Liver (tissue), 9 donors: ENCODE measurements around the gene IQGAP2. TPM values are rescaled to one million over a fixed set of nuclear protein-coding genes. Genes with fewer than 3 reads are reported as not detected.

Experiments used
- DNase-seq: peaks from one replicate; pipeline ENCODE4 v3.0.0-alpha.2; 2017; ENCODE audit warnings: low spot score
- H3K27ac ChIP-seq, 2 donors: one replicate each; pipeline ENCODE4 v1.7.0; 2013; ENCODE audit warnings: inconsistent platforms in 2 of 2, low read length in 2 of 2, control low read depth in 1 of 2, low read depth in 1 of 2, mild to moderate bottlenecking in 1 of 2
- H3K27me3 ChIP-seq, 4 donors: one replicate each; pipeline versions ENCODE4 v1.6.1 to v1.7.0; 2013; ENCODE audit warnings: low read length in 3 of 4, inconsistent platforms in 1 of 4, mild to moderate bottlenecking in 1 of 4, moderate library complexity in 1 of 4; ENCODE audit not compliant: control insufficient read depth in 4 of 4, insufficient read depth in 4 of 4
- H3K36me3 ChIP-seq, 4 donors: one replicate each; pipeline versions ENCODE4 v1.6.1 to v1.7.0; 2013; ENCODE audit warnings: low read length in 3 of 4, mild to moderate bottlenecking in 3 of 4, low read depth in 1 of 4, moderate library complexity in 1 of 4; ENCODE audit not compliant: control insufficient read depth in 4 of 4, insufficient read depth in 3 of 4
- H3K4me1 ChIP-seq, 4 donors: one replicate each; pipeline versions ENCODE4 v1.6.1 to v1.7.0; 2013; ENCODE audit warnings: low read length in 3 of 4, mild to moderate bottlenecking in 3 of 4, moderate library complexity in 1 of 4; ENCODE audit not compliant: control insufficient read depth in 4 of 4, insufficient read depth in 4 of 4
- H3K4me3 ChIP-seq, 3 donors: one replicate each; pipeline versions ENCODE4 v1.6.1 to v1.7.0; 2013; ENCODE audit warnings: low read length in 3 of 3, control low read depth in 1 of 3, low read depth in 1 of 3, mild to moderate bottlenecking in 1 of 3
- H3K9ac ChIP-seq, 2 donors: one replicate each; pipeline ENCODE4 v1.7.0; 2013; ENCODE audit warnings: low read length in 2 of 2, mild to moderate bottlenecking in 2 of 2, moderate library complexity in 2 of 2, control low read depth in 1 of 2, low read depth in 1 of 2
- H3K9me3 ChIP-seq, 4 donors: one replicate each; pipeline versions ENCODE4 v1.6.1 to v1.7.0; 2013; ENCODE audit warnings: low read length in 3 of 4; ENCODE audit not compliant: control insufficient read depth in 4 of 4
- ATF3 ChIP-seq: IDR thresholded peaks from 2 replicates; pipeline ENCODE4 v1.6.1; 2016; ENCODE audit warnings: antibody characterized with exemption
- CTCF ChIP-seq: fragments of 150-350 bp; IDR thresholded peaks from 2 replicates; pipeline ENCODE4 v1.5.1; 2017; ENCODE audit warnings: improper control_type of control experiment, low read depth, low read length; ENCODE audit not compliant: missing input control
- EGR1 ChIP-seq, 2 donors: IDR thresholded peaks; 2 replicates each; pipeline ENCODE4 v1.6.1; 2016 to 2018; ENCODE audit warnings: antibody characterized with exemption in 2 of 2, low read depth in 2 of 2
- FOXA1 ChIP-seq: IDR thresholded peaks from 2 replicates; pipeline ENCODE4 v1.6.1; 2016; ENCODE audit warnings: antibody characterized with exemption
- FOXA2 ChIP-seq: IDR thresholded peaks from 2 replicates; pipeline ENCODE4 v1.6.1; 2016; ENCODE audit warnings: antibody characterized with exemption
- GABPA ChIP-seq, 2 donors: IDR thresholded peaks in 1 of 2; conservative IDR thresholded peaks in 1 of 2; 2 replicates each; pipeline ENCODE4 v1.6.1; 2016; ENCODE audit warnings: antibody characterized with exemption in 2 of 2, mild to moderate bottlenecking in 1 of 2, moderate library complexity in 1 of 2
- HNF4A ChIP-seq, 2 donors: conservative IDR thresholded peaks; 2 replicates each; pipeline ENCODE4 v1.6.1; 2016; ENCODE audit warnings: antibody characterized with exemption in 2 of 2, mild to moderate bottlenecking in 2 of 2
- HNF4G ChIP-seq: IDR thresholded peaks from 2 replicates; pipeline ENCODE4 v1.6.1; 2016; ENCODE audit warnings: antibody characterized with exemption
- JUND ChIP-seq, 2 donors: IDR thresholded peaks; 2 replicates each; pipeline ENCODE4 v1.6.1; 2016; ENCODE audit warnings: antibody characterized with exemption in 2 of 2
- MAX ChIP-seq: IDR thresholded peaks from 2 replicates; pipeline ENCODE4 v1.6.1; 2016; ENCODE audit warnings: antibody characterized with exemption
- NR2F2 ChIP-seq: IDR thresholded peaks from 2 replicates; pipeline ENCODE4 v1.6.1; 2016; ENCODE audit warnings: antibody characterized with exemption
- RAD21 ChIP-seq, 2 donors: IDR thresholded peaks; 2 replicates each; pipeline ENCODE4 v1.6.1; 2016; ENCODE audit warnings: antibody characterized with exemption in 2 of 2, mild to moderate bottlenecking in 2 of 2
- REST ChIP-seq: IDR thresholded peaks from 2 replicates; pipeline ENCODE4 v1.6.1; 2016; ENCODE audit warnings: antibody characterized with exemption, mild to moderate bottlenecking
- RXRA ChIP-seq, 2 donors: IDR thresholded peaks; 2 replicates each; pipeline ENCODE4 v1.6.1; 2017 to 2018; ENCODE audit warnings: antibody characterized with exemption in 2 of 2, mild to moderate bottlenecking in 1 of 2
- SP1 ChIP-seq: IDR thresholded peaks from 2 replicates; pipeline ENCODE4 v1.6.1; 2018; ENCODE audit warnings: antibody characterized with exemption, mild to moderate bottlenecking
- TAF1 ChIP-seq: conservative IDR thresholded peaks from 2 replicates; pipeline ENCODE4 v1.6.1; 2016; ENCODE audit warnings: antibody characterized with exemption, mild to moderate bottlenecking
- YY1 ChIP-seq: IDR thresholded peaks from 2 replicates; pipeline ENCODE4 v1.6.1; 2016; ENCODE audit warnings: antibody characterized with exemption, mild to moderate bottlenecking
- ZBTB33 ChIP-seq: IDR thresholded peaks from 2 replicates; pipeline ENCODE4 v1.6.1; 2016; ENCODE audit warnings: antibody characterized with exemption
- WGBS: extraction: QIAGEN DNeasy Blood & Tissue Kit; methylation state at CpG from one replicate; pipeline ENCODE4 v1.1.7; 2013; 5-methylcytosine and 5-hydroxymethylcytosine counted together
- polyA plus RNA-seq, 2 donors: library from polyadenylated mRNA; stranded (reverse) in 1 of 2; unstranded in 1 of 2; fragments of 200-250 nt in 1 of 2; fragments of >200 nt in 1 of 2; fragmentation: Nextera tagmentation in 1 of 2; extraction: Ambion mirVana in 1 of 2; gene quantifications; one replicate each; pipeline versions ENCODE4 v1.2.1 to v1.2.3, GENCODE V29; 2013 to 2015
- total RNA-seq, 2 donors: library from RNA; depleted of rRNA; stranded (reverse); fragments of >200 nt; gene quantifications; one replicate each; pipeline ENCODE4 v1.2.3, GENCODE V29; 2014
- donor health status: healthy.
- donor health status: healthy.
- donor health status: healthy.
- donor health status: healthy.
- donor health status: healthy.

The IQGAP2 gene
- total and polyA plus RNA-seq, 4 donors: 41.5 to 205 (median 102) TPM

GRCh38 chr5:76608833-76609232 is 205.7 kb downstream of the IQGAP2 start:
- no peak overlapping the region for H3K9ac ChIP-seq
- 79% methylated on average over 4 of the region's 4 CpGs for WGBS
- H3K27me3 ChIP-seq: no peaks in the 10 kb centered on the region
- no peak for DNase-seq
- TF ChIP-seq MAX (no peak), HNF4A (conservative IDR thresholded peaks at IDR 0.05) (no peak), CTCF (no peak), FOXA2 (no peak), JUND (IDR thresholded peaks at IDR 0.05) (no peak), TAF1 (no peak), HNF4G (no peak), FOXA1 (no peak), GABPA (IDR thresholded peaks at IDR 0.05 in 1 of 2, conservative IDR thresholded peaks at IDR 0.05 in 1 of 2) (no peak), EGR1 (IDR thresholded peaks at IDR 0.05; ENCODE audit: low read depth in 2 of 2) (no peak), ZBTB33 (no peak), ATF3 (no peak), SP1 (no peak), REST (no peak), RAD21 (IDR thresholded peaks at IDR 0.05) (no peak), YY1 (no peak), RXRA (IDR thresholded peaks at IDR 0.05) (no peak), NR2F2 (no peak)
- no peaks in the 10 kb centered on the region for H3K9me3 ChIP-seq
- H3K27ac ChIP-seq: no peak overlapping the region
- H3K36me3 ChIP-seq: peaks cover 0 to 40% (median 32%) of the 10 kb centered on the region in 4 donors
- no peak overlapping the region for H3K4me3 ChIP-seq
- no peaks in the 10 kb centered on the region for H3K4me1 ChIP-seq
